ENCODE data around the gene ABHD17C.
"Not testable (repeated sequence)": the region's sequence is repeated elsewhere in the genome, so short reads cannot be mapped to it uniquely, and the experiment has no call there.

Gene ABHD17C

GRCh38 chr15:80695099-80695910 is at the start of gene ABHD17C:
TSS of gene ABHD17C (plus strand) at chr15:80695310. CDS start at chr15:80695430, 120 bp downstream.
- ATAC-seq (peak; percentile 69), DNase-seq (peak; percentile 58)

GRCh38 chr15:80645494-80646065 is 49.5 kb upstream of the ABHD17C start:
- no peak for ATAC-seq
- no peak for DNase-seq

- ATAC-seq, result not testable (repeated sequence)
Measured at GRCh38 chr15:80647424-80647823, 47.7 kb upstream of the ABHD17C start.

GRCh38 chr15:80654299-80654698 is 40.8 kb upstream of the ABHD17C start:
- no peak for DNase-seq
- no peak for ATAC-seq

More at GRCh38 chr15:80647424-80647823, 47.7 kb upstream of the ABHD17C start:
- not testable (repeated sequence) for DNase-seq

GRCh38 chr15:80659375-80659774 is 35.7 kb upstream of the ABHD17C start:
- no peak for ATAC-seq
- no peak for DNase-seq

- no peak for DNase-seq
- ATAC-seq, result no peak
Measured at GRCh38 chr15:80660119-80660518, 35.0 kb upstream of the ABHD17C start.

GRCh38 chr15:80662129-80662528 is 33.0 kb upstream of the ABHD17C start:
- no peak for DNase-seq
- ATAC-seq, result no peak

- DNase-seq (no peak), ATAC-seq (no peak)
Measured at GRCh38 chr15:80662757-80663553, 32.2 kb upstream of the ABHD17C start.

- ATAC-seq (no peak), DNase-seq (no peak)
Measured at GRCh38 chr15:80665151-80665550, 30.0 kb upstream of the ABHD17C start.

GRCh38 chr15:80667936-80668335 is 27.2 kb upstream of the ABHD17C start:
- no peak for ATAC-seq
- no peak for DNase-seq

- DNase-seq, result no peak
- ATAC-seq, result no peak
Measured at GRCh38 chr15:80668546-80669236, 26.4 kb upstream of the ABHD17C start.

GRCh38 chr15:80669663-80670273 is 25.3 kb upstream of the ABHD17C start:
- no peak for DNase-seq
- ATAC-seq, result no peak

- ATAC-seq (no peak), DNase-seq (no peak)
Measured at GRCh38 chr15:80673561-80674244, 21.4 kb upstream of the ABHD17C start.

GRCh38 chr15:80674245-80674614 is 20.9 kb upstream of the ABHD17C start:
- ATAC-seq (no peak), DNase-seq (no peak)

- ATAC-seq (no peak), DNase-seq (no peak)
Measured at GRCh38 chr15:80677041-80677440, 18.1 kb upstream of the ABHD17C start.

GRCh38 chr15:80679167-80679803 is 15.8 kb upstream of the ABHD17C start:
- DNase-seq (no peak), ATAC-seq (no peak)

- ATAC-seq, result no peak
- DNase-seq, result no peak
Measured at GRCh38 chr15:80679804-80680175, 15.3 kb upstream of the ABHD17C start.

- no peak for DNase-seq
- no peak for ATAC-seq
Measured at GRCh38 chr15:80682201-80682600, 12.9 kb upstream of the ABHD17C start.

- ATAC-seq, result no peak
- DNase-seq, result no peak
Measured at GRCh38 chr15:80684697-80685096, 10.4 kb upstream of the ABHD17C start.

- DNase-seq (no peak), ATAC-seq (no peak)
Measured at GRCh38 chr15:80685628-80686027, 9.5 kb upstream of the ABHD17C start.

- no peak for DNase-seq
- ATAC-seq, result no peak
Measured at GRCh38 chr15:80689294-80689693, 5.8 kb upstream of the ABHD17C start.

All from stimulated activated naive CD8-positive, alpha-beta T cell treated with anti-CD3 and anti-CD28 coated beads, Interleukin-15, Interleukin-2, amounts not matched to agents 100 U/mL and 50 U/mL, for 24 hours (primary cell).